Sigmoid colon (tissue), 3 donors: ENCODE results near the gene KAZN.

Experiments
- CTCF ChIP-seq, 4 experiments: fragments of 450-650 bp in 3 of 4; fragments of 200-600 bp in 1 of 4; IDR thresholded peaks; one replicate each; pipeline ENCODE4 v1.5.1; 2016 to 2019; ENCODE audit warnings: antibody characterized with exemption in 4 of 4, mild to moderate bottlenecking in 3 of 4, moderate library complexity in 2 of 4
- POLR2A ChIP-seq, 2 donors: fragments of 450-650 bp; IDR thresholded peaks; one replicate each; pipeline ENCODE4 v1.6.1; 2016; ENCODE audit warnings: antibody characterized with exemption in 2 of 2, mild to moderate bottlenecking in 2 of 2, moderate library complexity in 2 of 2

GRCh38 chr1:15066191-15066590, 467.7 kb downstream of the KAZN start:
- TF ChIP-seq POLR2A (IDR thresholded peaks at IDR 0.05) (no peak), CTCF (IDR thresholded peaks at IDR 0.05) (no peak)
